ENCODE results near the gene MPDZ.

Gene MPDZ

DNA sequence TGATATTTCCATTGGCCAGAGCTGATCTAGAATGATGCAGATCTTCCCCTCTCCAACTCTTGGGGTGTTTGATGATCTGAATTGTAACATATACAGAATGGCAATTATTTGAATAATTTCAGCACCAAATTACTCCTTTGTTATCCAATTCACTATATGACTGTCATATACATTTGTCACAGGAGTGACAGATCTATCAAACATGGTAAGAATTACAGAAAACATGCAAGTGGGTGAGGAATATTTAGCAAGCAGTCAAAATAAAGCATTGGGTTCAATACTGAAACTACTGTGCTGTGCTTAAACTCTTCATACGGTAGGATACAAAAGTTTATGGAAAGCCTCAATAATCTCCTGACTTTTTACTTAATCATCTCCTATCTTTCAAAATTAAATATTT lies 8.8 kb downstream of the MPDZ start:
- no peak for DNase-seq (ENCODE audit: extremely low spot score)
- TF ChIP-seq ELF4 (IDR thresholded peaks at IDR 0.05) (no peak), FOXK2 (IDR thresholded peaks at IDR 0.05) (no peak), ZNF384 (IDR thresholded peaks at IDR 0.05) (no peak), L3MBTL2 (conservative IDR thresholded peaks at IDR 0.05) (no peak), CTBP1 (IDR thresholded peaks at IDR 0.05; ENCODE audit: borderline replicate concordance) (no peak), HDGF (IDR thresholded peaks at IDR 0.05; ENCODE audit: borderline replicate concordance) (no peak), NFRKB (IDR thresholded peaks at IDR 0.05) (no peak), BHLHE40 (IDR thresholded peaks at IDR 0.05; ENCODE audit: borderline replicate concordance) (no peak), FOXA1 (IDR thresholded peaks at IDR 0.05) (no peak), ARNT (IDR thresholded peaks at IDR 0.05) (no peak), PKNOX1 (IDR thresholded peaks at IDR 0.05) (no peak), SUZ12 (IDR thresholded peaks at IDR 0.05) (no peak), LEF1 (IDR thresholded peaks at IDR 0.05; ENCODE audit: borderline replicate concordance) (no peak)
- ChIA-PET CTCF (no interaction called here), POLR2A (no interaction called here)

DNA sequence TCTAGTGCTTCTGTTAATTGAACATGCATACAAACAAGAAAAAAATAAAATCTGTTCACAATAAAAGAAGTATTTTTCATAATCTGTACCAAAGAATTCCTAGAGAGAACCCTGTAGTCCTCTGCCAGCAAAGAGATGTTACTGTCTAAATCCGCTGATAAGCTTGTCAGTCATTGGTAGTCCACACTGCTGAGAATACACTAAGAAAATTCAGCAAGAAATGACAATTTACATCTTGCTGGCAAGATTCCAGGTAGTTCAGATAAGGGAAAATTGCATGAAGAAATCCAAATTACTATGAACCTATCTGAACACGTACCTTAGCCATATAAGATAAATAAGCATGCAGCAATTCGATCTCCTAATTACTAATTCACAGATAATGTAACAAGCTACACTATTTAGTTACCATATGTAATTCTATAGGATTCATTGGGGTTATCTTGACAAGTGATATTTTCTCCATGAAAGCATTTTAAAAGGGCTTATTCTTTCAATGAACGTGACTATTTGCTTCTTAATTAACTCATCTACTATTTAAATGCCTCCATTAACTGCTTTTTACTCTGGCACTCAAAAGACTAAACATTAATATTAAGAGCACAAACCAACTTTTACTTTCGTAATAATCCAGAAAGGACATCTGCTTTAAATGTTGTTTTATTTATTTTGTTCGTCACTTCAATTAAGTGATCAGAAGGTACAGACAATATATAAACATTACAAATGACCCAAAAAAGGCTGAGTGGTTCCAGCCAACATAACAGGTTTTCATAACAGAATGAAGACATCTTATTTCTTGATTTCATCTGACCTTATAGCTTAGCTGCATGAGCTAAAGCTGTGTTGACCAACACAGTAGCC lies 9.7 kb downstream of the MPDZ start:
- TF ChIP-seq ELF4 (IDR thresholded peaks at IDR 0.05) (no peak), TARDBP (IDR thresholded peaks at IDR 0.05) (no peak), PKNOX1 (IDR thresholded peaks at IDR 0.05) (no peak), L3MBTL2 (conservative IDR thresholded peaks at IDR 0.05) (no peak), SUZ12 (IDR thresholded peaks at IDR 0.05) (no peak), FOXK2 (IDR thresholded peaks at IDR 0.05) (no peak), SP1 (IDR thresholded peaks at IDR 0.05) (no peak), LEF1 (IDR thresholded peaks at IDR 0.05; ENCODE audit: borderline replicate concordance) (no peak), CTBP1 (IDR thresholded peaks at IDR 0.05; ENCODE audit: borderline replicate concordance) (no peak), HDGF (IDR thresholded peaks at IDR 0.05; ENCODE audit: borderline replicate concordance) (no peak), FOXM1 (IDR thresholded peaks at IDR 0.05; ENCODE audit: borderline replicate concordance) (no peak), ZNF384 (IDR thresholded peaks at IDR 0.05) (no peak), NFRKB (IDR thresholded peaks at IDR 0.05) (no peak)
- DNase-seq (ENCODE audit: extremely low spot score), result no peak
- POLR2A ChIA-PET, result no interaction called here
- CTCF ChIA-PET, result no interaction called here

GRCh38 chr9:13268469-13268868 lies 11.0 kb downstream of the MPDZ start:
- no peak for TF ChIP-seq FOXK2 (IDR thresholded peaks at IDR 0.05)
- TF ChIP-seq BHLHE40 (IDR thresholded peaks at IDR 0.05; ENCODE audit: borderline replicate concordance), result no peak
- no peak for TF ChIP-seq SP1 (IDR thresholded peaks at IDR 0.05)
- TF ChIP-seq TARDBP (IDR thresholded peaks at IDR 0.05), result no peak
- TF ChIP-seq SUZ12 (IDR thresholded peaks at IDR 0.05), result no peak
- CTCF ChIA-PET, result no interaction called here
- no peak for DNase-seq (ENCODE audit: extremely low spot score)
- POLR2A ChIA-PET, result no interaction called here

DNA sequence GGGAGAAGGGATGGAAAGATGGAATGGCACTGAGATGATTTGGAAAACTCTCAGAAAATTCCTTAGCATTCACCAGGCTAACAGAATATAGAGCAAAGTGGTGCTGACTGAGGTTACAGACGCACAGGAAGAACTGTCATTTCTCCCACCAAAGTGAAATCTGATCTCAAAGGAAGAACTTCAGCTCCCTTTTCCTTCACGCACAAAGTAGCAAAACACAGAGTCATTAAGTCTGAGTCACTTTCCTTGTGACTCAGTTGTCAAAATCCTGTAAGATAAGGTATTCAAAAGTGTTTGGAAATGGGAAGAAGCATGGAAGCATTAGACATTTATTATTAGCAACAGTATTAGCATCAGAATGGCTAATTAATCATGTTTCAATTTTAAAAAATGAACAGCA lies 11.7 kb downstream of the MPDZ start:
- CTCF ChIA-PET, result no interaction called here

DNA sequence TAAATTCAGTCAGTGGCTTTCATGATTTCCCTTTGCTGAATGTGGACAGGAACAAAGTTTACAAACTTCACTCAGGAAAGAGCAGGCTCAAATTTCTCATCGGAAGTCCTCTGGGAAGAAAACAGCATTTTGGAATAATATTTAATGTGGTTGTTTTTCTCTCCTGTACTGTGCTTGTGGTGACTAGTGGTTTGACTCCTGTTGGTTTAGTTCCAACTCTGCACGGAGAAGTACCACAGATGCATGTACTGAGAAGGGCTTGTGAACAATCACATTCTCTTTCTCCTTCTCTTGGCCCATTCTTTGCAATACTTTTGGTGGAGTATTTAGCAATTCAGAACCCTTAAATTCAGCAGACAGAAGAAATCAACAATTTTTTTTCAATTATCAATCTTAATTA lies 13.3 kb downstream of the MPDZ start:
- DNase-seq (ENCODE audit: extremely low spot score), result no peak
- ChIA-PET POLR2A (no interaction called here), CTCF (no interaction called here)
- TF ChIP-seq TARDBP (IDR thresholded peaks at IDR 0.05) (no peak), L3MBTL2 (conservative IDR thresholded peaks at IDR 0.05) (no peak), LEF1 (IDR thresholded peaks at IDR 0.05; ENCODE audit: borderline replicate concordance) (no peak), PKNOX1 (IDR thresholded peaks at IDR 0.05) (no peak), SP1 (IDR thresholded peaks at IDR 0.05) (no peak), FOXM1 (IDR thresholded peaks at IDR 0.05; ENCODE audit: borderline replicate concordance) (no peak), HDGF (IDR thresholded peaks at IDR 0.05; ENCODE audit: borderline replicate concordance) (no peak), SUZ12 (IDR thresholded peaks at IDR 0.05) (no peak)

More for the DNA sequence above, 11.7 kb downstream of the MPDZ start:
- DNase-seq (ENCODE audit: extremely low spot score), result peak; percentile 7
- TF ChIP-seq PKNOX1 (IDR thresholded peaks at IDR 0.05), result no peak
- TF ChIP-seq ZNF384 (IDR thresholded peaks at IDR 0.05), result no peak
- TF ChIP-seq ARNT (IDR thresholded peaks at IDR 0.05), result no peak
- TF ChIP-seq TARDBP (IDR thresholded peaks at IDR 0.05), result no peak
- no peak for TF ChIP-seq FOXM1 (IDR thresholded peaks at IDR 0.05; ENCODE audit: borderline replicate concordance)
- no peak for TF ChIP-seq FOXA1 (IDR thresholded peaks at IDR 0.05)
- TF ChIP-seq CTBP1 (IDR thresholded peaks at IDR 0.05; ENCODE audit: borderline replicate concordance), result no peak
- TF ChIP-seq SP1 (IDR thresholded peaks at IDR 0.05), result no peak
- POLR2A ChIA-PET, result no interaction called here

- CTCF ChIA-PET, result no interaction called here
- no peak for DNase-seq (ENCODE audit: extremely low spot score)
- TF ChIP-seq BHLHE40 (IDR thresholded peaks at IDR 0.05; ENCODE audit: borderline replicate concordance), result no peak
- TF ChIP-seq L3MBTL2 (conservative IDR thresholded peaks at IDR 0.05), result no peak
- no peak for TF ChIP-seq FOXK2 (IDR thresholded peaks at IDR 0.05)
- no peak for TF ChIP-seq CTBP1 (IDR thresholded peaks at IDR 0.05; ENCODE audit: borderline replicate concordance)
- TF ChIP-seq ZNF384 (IDR thresholded peaks at IDR 0.05), result no peak
- TF ChIP-seq ELF4 (IDR thresholded peaks at IDR 0.05), result no peak
- TF ChIP-seq SP1 (IDR thresholded peaks at IDR 0.05), result no peak
- TF ChIP-seq SUZ12 (IDR thresholded peaks at IDR 0.05), result no peak
- TF ChIP-seq HDGF (IDR thresholded peaks at IDR 0.05; ENCODE audit: borderline replicate concordance), result no peak
- TF ChIP-seq PKNOX1 (IDR thresholded peaks at IDR 0.05), result no peak
- no peak for TF ChIP-seq NFRKB (IDR thresholded peaks at IDR 0.05)
- POLR2A ChIA-PET, result no interaction called here
These were observed 14.7 kb downstream of the MPDZ start for GRCh38 chr9:13264788-13265187.
